ENCODE results near the gene AHCTF1. TPM values are rescaled to one million over a fixed set of nuclear protein-coding genes. Genes with fewer than 3 reads are reported as not detected.

Gene AHCTF1
- total RNA-seq, 4 donors from 2014 or later: 22.5 to 53.4 (median 42.4) TPM

- Histone ChIP-seq H3K27me3 (no peaks in the 10 kb centered on the region), H3K27ac (no peak overlapping the region), H3K4me3 (no peak overlapping the region), H3K36me3 (no peaks in the 10 kb centered on the region), H3K9me3 (no peaks in the 10 kb centered on the region), H3K4me1 (no peaks in the 10 kb centered on the region)
- TF ChIP-seq POLR2A (IDR thresholded peaks at IDR 0.05): no peak
- TF ChIP-seq CTCF (IDR thresholded peaks at IDR 0.05): no peak
- no peak for DNase-seq
- intact Hi-C loops (cut with DNase I; ENCODE audit: low total_unique reads): no loop called here
These were observed 24.9 kb downstream of the AHCTF1 start for GRCh38 chr1:246906833-246907232.

GRCh38 chr1:246901874-246902273 lies 29.9 kb downstream of the AHCTF1 start:
- no peaks in the 10 kb centered on the region for H3K4me1 ChIP-seq
- no peaks in the 10 kb centered on the region for H3K36me3 ChIP-seq
- intact Hi-C loops (cut with DNase I; ENCODE audit: low total_unique reads): no loop called here

GRCh38 chr1:246897302-246897701 lies 34.4 kb downstream of the AHCTF1 start:
- H3K36me3 ChIP-seq: no peaks in the 10 kb centered on the region
- TF ChIP-seq POLR2A (IDR thresholded peaks at IDR 0.05): no peak
- no peak for TF ChIP-seq CTCF (IDR thresholded peaks at IDR 0.05)
- intact Hi-C loops (cut with DNase I; ENCODE audit: low total_unique reads): no loop called here

More at GRCh38 chr1:246901874-246902273, 29.9 kb downstream of the AHCTF1 start:
- H3K27me3 ChIP-seq: no peaks in the 10 kb centered on the region
- no peak overlapping the region for H3K27ac ChIP-seq
- H3K4me3 ChIP-seq: no peak overlapping the region
- no peak for DNase-seq
- H3K9me3 ChIP-seq: no peaks in the 10 kb centered on the region
- no peak for TF ChIP-seq POLR2A (IDR thresholded peaks at IDR 0.05)

GRCh38 chr1:246893191-246893939 lies 38.4 kb downstream of the AHCTF1 start:
- H3K36me3 ChIP-seq: no peaks in the 10 kb centered on the region
- intact Hi-C loops (cut with DNase I; ENCODE audit: low total_unique reads): no loop called here

More at GRCh38 chr1:246897302-246897701, 34.4 kb downstream of the AHCTF1 start:
- H3K4me1 ChIP-seq: no peaks in the 10 kb centered on the region
- no peaks in the 10 kb centered on the region for H3K9me3 ChIP-seq
- no peak overlapping the region for H3K4me3 ChIP-seq
- H3K27ac ChIP-seq: no peak overlapping the region
- no peaks in the 10 kb centered on the region for H3K27me3 ChIP-seq
- no peak for DNase-seq

GRCh38 chr1:246891105-246891504 lies 40.6 kb downstream of the AHCTF1 start:
- Histone ChIP-seq H3K4me1 (no peaks in the 10 kb centered on the region), H3K36me3 (no peaks in the 10 kb centered on the region), H3K4me3 (no peak overlapping the region), H3K27me3 (no peaks in the 10 kb centered on the region), H3K9me3 (no peaks in the 10 kb centered on the region), H3K27ac (no peak overlapping the region)
- no peak for DNase-seq
- no peak for TF ChIP-seq CTCF (IDR thresholded peaks at IDR 0.05)
- TF ChIP-seq POLR2A (IDR thresholded peaks at IDR 0.05): no peak
- intact Hi-C loops (cut with DNase I; ENCODE audit: low total_unique reads): no loop called here

More at GRCh38 chr1:246893191-246893939, 38.4 kb downstream of the AHCTF1 start:
- Histone ChIP-seq H3K9me3 (no peaks in the 10 kb centered on the region), H3K4me3 (no peak overlapping the region), H3K27me3 (no peaks in the 10 kb centered on the region), H3K4me1 (no peaks in the 10 kb centered on the region), H3K27ac (no peak overlapping the region)
- no peak for TF ChIP-seq POLR2A (IDR thresholded peaks at IDR 0.05)
- TF ChIP-seq CTCF (IDR thresholded peaks at IDR 0.05): no peak
- no peak for DNase-seq

Data from uterus (tissue), 4 donors.